DMS79 treated with DMSO at 0.1 percent for 48 hours (cell line): Measurements from ENCODE around the gene ASPN.
"Not testable (repeated sequence)": the region's sequence is repeated elsewhere in the genome, so short reads cannot be mapped to it uniquely, and the experiment has no call there.

ENCODE experiments used
- DNase-seq: peaks from one replicate; lab custom pipeline; 2025; lab: John Stamatoyannopoulos, UW

The ASPN gene

DNA sequence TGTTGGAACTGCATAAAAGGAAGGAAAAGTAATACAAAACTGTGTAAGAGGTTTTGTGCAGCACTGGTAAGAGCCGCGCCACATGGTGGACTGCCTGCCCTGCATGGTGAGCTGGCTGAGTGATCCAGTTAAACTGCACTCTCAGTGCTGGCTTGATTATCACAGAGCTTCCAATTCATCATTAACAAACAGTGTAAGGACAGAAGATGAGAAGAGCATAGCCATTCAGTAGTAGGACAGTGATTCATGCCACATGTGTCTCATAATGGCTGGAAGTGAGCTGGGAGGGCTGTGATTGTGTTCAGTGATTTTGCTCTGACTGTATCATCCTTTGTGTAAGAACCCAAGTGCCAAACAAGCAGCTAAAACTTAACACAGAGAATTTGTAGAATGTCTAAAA lies 14.1 kb downstream of the ASPN start:
- no peak for DNase-seq

DNA sequence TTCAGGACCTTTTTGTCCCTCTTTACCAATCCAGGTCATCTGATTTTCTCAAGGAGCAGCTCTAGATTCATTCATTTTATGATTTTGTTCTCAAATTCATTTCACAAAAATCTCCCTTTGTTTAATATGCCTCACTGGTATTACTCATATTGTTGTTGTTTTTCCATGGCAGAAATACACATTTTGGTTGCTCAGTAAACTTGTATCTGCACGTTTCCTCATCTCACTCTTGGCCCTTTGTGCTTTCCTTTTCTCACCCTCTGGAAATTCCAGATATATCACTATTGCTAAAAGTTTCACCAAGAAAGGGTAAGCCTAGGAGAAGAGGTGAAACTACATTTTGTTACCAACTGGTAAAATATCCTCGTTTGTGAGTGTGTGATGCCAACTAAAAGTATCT lies 14.8 kb downstream of the ASPN start:
- DNase-seq, result no peak

DNA sequence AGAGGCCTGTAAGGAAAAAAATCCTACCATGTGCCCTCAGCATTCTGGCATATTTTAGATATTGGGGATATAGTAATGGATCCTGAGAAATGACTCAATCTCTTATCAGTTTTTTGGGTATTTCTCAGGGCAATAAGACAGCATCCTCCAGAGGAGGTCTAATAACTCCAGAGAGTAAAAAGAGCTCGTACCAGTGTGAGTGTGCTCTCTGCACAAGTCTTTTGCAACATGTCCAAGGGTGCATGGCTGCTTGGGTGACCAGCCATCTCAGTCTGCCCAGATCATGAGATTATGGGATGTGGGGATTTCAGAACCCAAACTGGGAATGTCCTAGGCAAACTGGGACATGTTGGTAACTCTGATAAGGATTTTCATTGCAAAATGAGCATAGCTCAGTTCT lies 15.3 kb downstream of the ASPN start:
- DNase-seq, result no peak

DNA sequence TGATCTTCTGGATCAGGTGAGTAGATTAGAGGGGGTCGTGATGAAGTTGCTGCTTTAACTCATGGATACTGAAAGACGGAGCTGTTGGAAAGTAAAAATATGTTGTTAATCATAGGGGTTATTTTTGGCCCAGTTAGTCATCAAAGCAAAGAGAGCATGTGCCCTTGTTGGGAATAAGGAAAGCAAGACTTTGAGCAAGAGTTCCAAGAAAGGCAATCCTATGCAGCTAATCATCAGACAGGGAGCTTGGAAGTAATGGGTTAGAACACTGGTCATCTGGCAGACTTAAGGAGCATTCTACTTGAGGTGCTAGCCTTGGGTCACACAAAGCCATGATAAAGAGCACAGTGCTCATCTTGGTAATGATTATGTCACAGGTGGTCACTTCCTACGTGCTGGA lies 18.3 kb downstream of the ASPN start:
- no peak for DNase-seq

DNA sequence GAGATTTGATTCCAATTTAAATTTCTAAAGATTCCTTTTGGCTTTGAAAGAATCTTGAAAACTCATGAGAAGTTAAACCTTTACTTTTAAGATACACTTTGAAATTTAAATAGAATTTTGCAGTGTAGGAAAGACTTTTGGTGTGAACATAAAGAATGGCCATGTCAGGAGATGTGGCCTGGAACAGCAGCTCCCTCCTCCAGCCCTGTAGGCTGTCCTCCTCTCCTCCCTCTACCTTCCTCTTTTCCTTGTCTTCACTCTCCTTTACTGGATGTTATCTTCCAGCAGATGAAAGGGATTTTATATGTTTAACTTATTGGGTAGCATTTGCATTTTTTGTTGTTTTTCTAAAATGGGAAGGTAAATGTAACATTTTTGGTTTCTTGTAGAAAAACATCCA lies 18.9 kb downstream of the ASPN start:
- no peak for DNase-seq

DNA sequence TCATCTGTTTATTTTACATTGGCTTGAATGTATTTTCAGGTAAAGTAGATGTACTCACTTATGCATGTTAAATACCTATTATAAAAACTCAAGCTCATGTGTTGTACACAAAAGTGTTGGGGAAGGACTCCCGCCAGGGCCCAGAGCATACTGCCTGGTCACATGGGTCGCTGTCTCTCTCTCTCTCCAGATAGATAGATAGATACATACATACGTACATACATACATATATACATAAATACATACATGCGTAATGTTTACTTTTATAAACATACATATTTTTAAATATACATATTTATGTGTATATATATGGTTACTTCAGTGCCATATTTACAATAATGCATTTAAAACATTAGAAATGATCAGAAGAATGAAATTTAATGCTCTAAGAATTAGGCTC lies 24.7 kb downstream of the ASPN start:
- DNase-seq, result no peak

DNA sequence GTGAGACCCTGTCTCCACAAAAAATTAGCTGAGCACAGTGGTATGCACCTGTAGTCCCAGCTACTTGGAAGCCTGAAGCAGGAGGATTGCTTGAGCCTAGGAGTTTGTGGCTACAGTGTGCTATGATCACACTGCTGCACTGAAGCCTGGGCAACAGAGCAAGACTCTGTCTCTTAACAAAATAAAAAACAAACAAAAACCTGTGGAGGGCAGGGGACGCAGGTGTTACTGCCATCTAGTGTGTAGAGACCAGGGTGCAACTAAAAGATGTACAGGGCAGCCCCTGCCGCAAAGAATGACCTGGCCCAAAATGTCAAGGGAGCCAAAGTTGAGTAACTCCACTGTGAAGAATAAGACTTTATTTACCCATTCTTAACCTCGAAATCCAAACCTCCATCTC lies 27.1 kb downstream of the ASPN start:
- DNase-seq, result no peak

DNA sequence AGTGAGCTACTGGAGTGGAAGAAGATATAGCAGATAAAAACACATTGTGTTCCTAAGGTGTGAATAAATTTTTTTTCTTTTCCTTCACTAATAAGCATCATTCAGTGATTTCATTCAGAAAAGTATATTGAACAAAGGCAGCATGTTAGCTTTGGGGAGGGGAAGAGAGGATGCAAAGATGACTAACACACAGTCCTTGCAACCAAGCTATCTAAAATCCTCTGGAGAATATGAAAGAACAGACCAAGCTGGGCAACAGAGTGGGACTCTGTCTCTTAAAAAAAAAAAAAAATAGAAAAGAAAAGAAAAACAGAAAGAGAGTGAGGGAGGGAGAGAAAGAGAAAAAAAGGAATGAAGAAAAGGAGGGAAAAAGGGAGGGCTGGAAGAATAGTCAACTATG lies 35.8 kb downstream of the ASPN start:
- DNase-seq, result no peak

DNA sequence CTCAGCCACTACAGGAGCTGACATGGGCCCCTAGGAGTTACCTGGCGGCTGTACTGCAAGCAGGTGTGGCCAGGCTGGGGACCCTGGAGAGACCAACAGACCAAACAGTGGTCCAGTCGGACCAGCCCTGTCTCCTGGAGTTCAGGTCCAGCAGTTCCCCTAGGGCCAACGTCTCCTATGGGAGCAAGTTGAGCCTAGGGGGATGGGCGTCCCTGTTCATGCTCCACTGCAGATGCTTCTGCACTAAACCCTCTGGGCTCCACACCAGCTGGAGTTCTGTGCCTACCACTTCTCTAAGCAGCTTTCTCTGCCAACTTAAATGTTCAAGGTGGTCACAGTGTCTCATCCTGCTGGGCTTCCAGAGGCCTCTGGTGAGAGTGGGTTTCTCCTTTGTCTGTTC lies 37.5 kb downstream of the ASPN start:
- no peak for DNase-seq

DNA sequence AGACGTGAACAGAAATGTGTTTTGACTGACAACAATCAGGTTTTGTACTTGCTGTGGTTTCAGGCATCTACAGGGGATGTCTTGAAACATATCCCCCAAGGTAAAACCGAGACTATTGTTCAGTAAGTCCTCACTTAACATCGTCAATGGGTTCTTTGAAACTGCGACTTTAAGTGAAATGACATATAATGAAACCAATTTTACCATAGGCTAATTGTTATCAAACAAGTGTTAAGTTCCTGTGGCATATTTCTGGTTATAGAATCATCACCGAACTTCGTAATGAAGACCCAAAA lies 41.6 kb downstream of the ASPN start:
- no peak for DNase-seq

DNA sequence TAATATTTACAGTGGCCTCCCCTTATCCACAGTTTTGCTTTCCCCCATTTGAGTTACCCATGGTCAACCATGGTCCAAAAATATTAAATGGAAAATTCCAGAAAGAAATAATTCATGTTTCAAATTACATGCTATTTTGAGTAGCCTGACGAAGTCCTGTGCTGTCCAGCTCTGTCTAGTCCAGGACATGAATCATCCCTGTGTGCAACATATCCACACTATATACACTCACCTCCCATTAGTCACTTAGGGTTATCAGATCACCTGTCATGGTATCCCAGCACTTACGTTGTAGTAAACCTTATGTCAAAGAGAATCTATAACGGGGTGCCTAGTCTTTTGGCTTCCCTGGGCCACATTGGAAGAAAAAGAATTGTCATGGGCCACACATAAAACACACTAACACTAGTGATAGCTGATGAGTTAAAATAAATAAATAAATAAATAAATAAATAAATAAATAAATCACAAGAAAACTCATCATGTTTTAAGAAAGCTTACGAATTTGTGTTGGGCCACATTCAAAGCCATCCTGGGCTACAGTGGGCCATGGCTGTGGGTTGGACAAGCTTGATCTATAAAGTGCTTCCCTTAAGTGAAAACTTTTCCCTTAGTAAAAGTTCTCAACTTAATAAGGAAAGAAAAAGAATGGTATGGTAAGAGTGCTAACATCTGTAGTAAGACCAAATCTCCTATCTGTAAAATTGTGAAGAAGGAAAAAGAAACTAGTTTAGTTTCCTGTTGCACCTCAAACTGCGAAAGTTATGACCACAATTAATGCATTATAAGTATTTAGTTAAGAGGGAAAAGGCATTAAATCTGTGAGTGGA lies 42.2 kb downstream of the ASPN start:
- DNase-seq, result no peak

DNA sequence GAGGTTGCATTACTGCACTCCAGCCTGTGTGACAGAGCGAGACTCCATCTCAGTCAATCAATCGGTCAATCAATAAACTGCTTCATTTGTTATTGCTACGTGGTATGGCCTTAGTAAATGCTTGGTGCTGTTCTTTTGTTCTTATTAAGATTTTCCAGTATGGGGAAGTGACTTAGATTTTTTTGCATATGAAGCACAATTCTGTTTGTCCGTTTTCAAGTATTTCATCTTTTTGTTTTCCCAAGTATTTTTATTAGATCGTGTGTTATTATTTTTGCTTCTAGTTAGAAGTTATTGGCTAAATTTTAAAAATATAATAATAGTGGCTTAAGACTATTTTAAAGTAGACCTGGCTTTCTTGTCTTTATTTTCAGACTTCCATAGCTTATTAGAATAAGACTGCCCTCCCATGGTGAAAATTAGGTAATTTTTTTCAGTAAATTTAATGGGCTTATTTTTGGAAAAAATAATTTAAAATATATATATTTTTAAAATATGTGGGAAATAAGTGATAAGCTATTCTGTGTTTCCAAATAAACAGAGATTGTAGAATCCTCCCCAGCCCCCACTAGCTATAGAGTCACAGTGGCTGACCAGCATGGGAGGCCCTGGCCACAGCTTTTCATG lies 43.3 kb downstream of the ASPN start:
- no peak for DNase-seq

DNA sequence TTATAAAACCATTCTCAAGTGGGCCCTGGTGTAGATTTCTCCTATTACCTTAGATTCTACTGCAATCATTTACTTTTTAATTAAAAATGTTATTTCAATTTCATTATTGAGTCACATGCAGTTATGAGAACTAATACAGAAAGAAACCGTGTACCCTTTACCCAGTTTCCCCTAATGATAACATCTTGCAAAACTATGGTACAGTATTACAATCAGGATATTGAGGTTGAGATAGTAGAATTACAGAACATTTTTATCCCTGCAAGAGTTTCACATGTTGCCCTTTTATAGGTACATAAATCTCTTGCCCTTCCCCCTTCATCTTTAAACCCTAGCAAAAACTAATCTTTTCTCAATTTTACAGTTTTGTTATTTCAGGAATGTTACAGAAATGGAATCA lies 47.0 kb downstream of the ASPN start:
- DNase-seq, result no peak

DNA sequence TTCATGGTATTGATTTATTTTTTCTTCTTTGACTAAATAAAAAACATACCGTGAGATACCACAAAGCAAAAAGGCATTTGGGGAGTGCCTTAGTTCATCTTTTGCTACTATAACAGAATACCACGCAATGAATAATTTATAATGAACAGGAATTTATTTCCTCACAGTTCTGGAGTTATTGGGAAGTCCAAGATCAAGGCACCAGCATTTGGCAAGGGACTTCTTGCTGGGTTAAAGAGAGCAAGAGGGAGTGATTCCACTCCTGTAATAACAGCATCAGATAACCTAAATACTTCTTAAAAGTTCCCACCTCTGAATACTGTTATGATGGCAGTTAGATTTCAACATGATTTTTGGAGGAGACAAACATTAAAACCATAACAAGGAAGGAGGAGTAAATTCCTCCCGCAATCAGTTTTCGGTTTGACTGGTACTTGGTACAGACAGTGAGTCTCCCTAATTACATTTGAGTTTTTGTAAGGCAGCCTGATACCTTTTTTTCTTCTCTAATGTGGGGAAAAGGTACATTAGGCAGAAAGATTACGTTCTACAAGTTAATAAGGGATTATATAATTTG lies 49.2 kb downstream of the ASPN start:
- no peak for DNase-seq

DNA sequence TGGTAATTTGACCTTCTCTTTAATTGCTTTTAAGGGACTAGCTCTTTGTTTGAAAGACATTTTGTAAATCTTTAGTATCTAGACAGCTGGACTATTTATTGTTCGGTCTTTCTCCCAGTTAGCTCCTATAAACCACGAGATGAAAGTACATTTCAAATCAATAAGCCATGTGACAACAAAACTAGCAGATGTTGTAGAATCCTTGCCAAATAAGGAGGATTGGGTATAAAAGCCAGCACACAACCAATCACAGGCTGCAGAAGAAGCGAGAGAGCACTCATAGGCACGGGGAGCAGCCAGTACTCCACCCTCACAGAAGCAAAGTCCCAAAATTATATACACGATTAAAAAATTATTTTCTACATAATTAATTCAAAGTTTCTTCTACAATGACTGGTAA lies 50.0 kb downstream of the ASPN start:
- DNase-seq, result no peak

DNA sequence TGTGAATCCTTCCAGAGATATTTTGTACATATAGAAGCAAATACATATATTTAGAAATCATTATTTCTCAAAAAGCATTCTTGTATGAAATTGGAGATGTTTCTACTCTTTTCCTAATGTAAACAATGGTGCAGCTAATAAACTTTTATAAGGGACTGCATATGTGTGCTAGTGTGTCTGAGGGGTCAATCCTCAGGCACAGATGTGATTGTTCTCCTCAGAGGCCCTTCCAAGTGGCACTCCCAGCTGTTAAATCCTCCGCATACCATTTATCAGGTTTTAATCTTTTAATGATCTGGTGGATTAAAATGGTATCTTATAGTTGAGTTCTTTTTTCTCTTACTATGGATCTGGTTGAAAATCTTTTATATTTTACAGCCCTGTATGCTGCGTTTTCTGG lies 52.5 kb downstream of the ASPN start:
- no peak for DNase-seq

DNA sequence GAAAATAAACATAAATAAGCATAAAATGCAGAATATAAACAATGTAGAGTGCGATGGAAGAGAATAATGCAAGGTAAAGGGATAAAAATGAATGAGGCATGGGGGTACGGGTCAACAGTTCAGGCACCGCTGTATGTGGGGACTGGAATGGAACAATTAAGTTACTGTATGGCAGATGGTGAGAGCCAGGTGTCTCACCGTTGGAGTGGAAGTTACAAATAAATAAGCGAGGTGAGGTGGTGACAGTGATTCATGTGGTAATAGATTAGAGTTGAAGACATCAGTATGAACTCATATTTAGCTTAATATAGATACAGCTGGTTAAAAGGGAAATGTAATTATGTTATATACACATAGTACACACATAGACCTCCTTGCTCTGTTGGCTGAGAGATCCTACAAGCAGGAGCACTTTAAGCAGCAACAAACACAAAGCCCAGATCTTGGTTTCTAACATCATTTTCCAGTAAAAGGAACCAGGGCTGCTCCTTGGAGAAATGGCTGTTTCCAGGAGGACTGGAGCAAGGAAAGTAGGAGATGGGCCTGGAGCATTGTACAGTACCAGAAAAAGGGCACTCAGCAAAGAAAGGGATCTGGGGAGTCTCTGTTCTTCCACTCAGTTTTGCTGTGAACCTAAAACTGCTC lies 55.7 kb downstream of the ASPN start:
- DNase-seq, result no peak

DNA sequence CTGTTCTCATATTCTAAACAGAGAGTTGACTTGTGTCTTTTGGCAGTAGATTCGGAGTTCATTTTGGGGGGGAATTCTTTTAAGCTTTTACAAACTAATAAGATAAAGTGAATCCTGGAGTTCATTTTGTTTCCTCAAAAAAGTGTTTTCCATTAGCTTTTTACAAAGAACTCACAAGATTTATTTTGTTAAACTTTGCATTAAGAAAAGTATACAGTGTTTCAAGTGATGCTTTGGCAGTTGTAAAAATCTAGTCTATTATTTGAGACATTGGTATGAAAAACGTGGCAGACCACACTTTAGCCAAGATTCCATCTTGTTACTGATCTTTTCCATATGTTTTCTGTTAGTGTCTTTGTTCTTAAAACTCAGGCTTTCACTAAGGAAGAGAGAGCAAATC lies 56.8 kb downstream of the ASPN start:
- no peak for DNase-seq

DNA sequence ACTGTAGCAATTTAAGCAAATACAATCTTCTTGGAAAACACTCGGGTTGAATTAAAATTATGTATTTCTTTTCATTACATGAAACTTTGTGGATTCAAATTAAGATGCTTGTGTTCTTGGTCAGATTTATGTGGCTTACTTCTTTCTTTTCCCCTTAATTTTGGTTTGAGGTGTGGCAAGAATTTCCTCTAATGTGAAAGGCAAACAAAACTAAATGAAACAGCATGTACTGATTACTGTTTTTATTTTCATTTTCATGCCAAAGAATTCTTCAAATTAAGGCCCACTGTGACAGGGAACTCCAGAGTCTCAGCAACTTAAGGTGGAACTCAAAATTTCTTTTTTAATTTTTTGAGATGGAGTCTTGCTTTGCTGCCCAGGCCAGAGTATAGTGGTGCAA lies 58.0 kb downstream of the ASPN start, which contains the start of gene OMD:
Gene OMD, minus strand, starts transcription at position 132 of the 400 bp plus-strand sequence. CDS start 6,913 bp downstream, outside the sequence.
- DNase-seq, result no peak

DNA sequence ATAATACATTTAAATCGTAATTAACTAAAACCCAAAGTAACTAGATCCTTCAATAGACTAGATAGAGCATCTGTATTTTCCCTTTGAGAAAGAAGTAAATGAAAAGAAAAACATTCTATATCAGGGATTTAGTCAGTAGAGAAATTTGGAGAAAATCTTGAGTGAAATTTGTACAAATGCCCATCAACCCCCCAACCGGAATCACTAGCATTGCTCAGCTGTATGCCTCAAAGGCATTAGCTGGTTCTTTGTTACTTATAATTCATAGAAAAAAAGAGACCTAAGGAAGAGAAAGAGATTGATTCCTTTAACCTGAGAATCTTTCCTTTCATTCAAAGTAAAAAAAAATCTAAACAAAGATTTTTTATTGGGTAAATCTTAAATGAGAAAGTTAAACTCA lies 58.7 kb downstream of the ASPN start:
- DNase-seq, result no peak

DNA sequence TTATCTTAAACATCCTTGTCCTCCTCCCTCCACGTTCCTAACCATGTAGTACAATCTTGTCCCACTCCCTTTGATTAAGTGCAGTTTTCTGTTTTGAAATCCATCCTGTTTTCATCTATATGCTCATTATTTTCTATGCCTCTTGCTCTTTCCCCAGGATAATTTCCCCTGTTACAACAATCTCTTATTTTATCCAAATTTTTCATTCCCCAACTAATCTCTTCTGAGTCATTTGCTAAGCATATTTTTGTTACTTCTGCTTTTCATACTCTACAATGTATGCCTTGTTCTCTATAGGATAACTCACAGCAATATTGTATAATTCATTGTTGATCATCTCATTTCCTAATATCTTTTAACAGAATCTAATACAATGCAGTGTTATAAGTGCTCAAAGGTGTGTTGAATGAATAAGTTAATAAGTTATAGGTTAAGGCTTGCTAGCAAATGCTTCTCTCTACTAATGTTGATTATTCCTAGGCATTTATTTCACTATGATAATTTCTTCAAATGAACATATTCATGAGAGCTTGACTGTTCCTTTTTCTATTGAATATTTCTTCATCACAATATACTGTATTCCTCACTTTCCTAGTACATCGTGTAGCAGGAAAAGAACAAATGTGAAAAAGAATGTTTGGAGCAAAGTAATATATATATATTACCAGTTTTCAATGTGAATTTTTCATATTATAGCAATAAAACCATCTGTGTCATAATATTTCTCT lies 59.5 kb downstream of the ASPN start:
- DNase-seq, result no peak

DNA sequence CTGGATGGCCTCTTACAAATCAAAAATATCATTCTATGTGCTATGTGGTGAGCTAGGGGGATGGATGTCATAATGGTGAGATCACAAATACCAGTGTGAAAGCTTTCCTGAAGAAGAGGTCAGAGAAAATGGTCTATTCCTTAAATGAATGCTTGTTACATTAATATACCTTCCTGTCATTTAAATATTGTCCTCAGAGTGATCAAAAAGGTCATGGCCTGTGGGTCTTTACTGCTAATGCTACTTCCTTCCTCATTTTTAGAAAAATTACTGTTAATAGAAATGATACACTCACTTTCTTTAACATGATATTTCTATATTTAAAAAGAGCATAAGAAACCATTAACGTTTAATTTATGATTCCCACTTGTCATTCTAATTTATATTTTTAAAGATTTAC lies 67.7 kb downstream of the ASPN start:
- no peak for DNase-seq

DNA sequence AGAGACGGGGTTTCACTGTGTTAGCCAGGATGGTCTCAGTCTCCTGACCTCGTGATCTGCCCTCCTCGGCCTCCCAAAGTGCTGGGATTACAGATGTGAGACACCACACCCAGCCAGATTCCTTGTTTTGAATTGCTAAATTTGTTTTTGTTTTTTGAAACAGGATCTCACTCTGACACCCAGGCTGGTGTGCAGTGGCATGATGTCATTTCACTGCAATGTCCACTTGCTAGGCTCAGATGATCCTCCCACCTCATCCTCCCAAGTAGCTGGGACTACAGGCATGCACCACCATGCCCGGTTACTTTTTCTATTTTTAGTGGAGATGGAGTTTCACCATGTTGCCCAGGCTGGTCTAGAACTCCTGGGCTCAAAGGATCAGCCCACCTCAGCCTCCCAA lies 71.1 kb downstream of the ASPN start:
- not testable (repeated sequence) for DNase-seq
